PFSK-1 (cell line): ENCODE results near the gene CARHSP1.

Source experiments
- FOXP2 ChIP-seq: optimal IDR thresholded peaks from 2 replicates; pipeline ENCODE3; 2011; ENCODE audit warnings: borderline replicate concordance, control low read depth, inconsistent platforms; ENCODE audit not compliant: insufficient read depth; ENCODE audit errors: extremely low read length, extremely low read depth
- POLR2AphosphoS5 ChIP-seq: IDR thresholded peaks from 2 replicates; pipeline ENCODE4 v1.6.1; 2012; ENCODE audit warnings: low read depth, mild to moderate bottlenecking, control low read depth, low read length, moderate library complexity
- SIN3A ChIP-seq: IDR thresholded peaks from 2 replicates; pipeline ENCODE4 v1.6.1; 2012; ENCODE audit warnings: mild to moderate bottlenecking, low read length, moderate library complexity, borderline replicate concordance; ENCODE audit not compliant: insufficient read depth
- TAF1 ChIP-seq: IDR thresholded peaks from 2 replicates; pipeline ENCODE4 v1.6.1; 2012; ENCODE audit warnings: low read length, control low read depth, borderline replicate concordance; ENCODE audit not compliant: insufficient read depth
- TF ChIP-seq, protein P1 (sequence below), 2 experiments: IDR thresholded peaks; 2 replicates each; pipeline versions ENCODE4 v1.6.1 to v1.8.0; 2011 to 2012; ENCODE audit warnings: low read depth in 2 of 2, low read length in 2 of 2, control low read depth in 1 of 2, inconsistent platforms in 1 of 2, mild to moderate bottlenecking in 1 of 2, moderate library complexity in 1 of 2; ENCODE audit not compliant: insufficient read depth in 1 of 2

DNA sequence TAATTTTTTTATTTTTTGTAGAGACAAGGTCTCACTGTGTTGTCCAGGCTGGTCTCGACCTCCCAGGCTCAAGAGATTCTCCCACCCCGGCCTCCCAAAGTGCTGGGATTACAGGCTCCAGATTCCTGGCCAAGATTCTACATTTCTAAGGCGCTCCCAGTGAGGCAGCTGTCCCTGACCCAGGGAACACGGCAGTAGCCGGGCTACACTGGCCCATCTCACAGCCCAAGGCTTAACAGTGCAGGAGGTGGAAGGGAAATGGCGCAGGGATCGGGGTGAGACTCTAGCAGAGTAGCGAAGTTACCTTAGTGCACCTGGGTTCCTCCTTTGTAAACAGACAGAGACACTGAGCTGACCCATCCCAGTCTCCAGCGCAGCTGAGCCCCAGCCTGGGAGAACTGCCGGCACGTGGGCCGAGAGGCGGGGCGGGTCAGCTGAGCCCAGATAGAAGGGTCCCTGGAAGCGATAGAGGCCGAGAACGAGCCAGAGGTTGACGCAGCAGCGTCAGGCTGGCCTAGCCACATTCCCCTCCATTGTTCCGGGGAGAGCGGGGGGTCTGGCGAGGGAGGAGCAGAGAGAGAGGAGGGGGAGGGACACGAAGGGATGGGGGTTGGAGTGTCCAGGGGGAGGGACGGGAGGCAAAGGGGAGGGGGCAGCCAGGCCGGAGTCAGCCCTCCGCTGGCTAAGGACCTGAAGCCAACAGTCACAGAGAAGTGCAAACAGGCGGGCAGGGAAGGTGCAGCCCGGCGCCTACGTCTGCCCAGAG is 2.5 kb downstream of the CARHSP1 start:
- TF ChIP-seq POLR2AphosphoS5 (no peak), SIN3A (no peak), TAF1 (no peak), FOXP2 (no peak)
- TF ChIP-seq, protein P1, sequence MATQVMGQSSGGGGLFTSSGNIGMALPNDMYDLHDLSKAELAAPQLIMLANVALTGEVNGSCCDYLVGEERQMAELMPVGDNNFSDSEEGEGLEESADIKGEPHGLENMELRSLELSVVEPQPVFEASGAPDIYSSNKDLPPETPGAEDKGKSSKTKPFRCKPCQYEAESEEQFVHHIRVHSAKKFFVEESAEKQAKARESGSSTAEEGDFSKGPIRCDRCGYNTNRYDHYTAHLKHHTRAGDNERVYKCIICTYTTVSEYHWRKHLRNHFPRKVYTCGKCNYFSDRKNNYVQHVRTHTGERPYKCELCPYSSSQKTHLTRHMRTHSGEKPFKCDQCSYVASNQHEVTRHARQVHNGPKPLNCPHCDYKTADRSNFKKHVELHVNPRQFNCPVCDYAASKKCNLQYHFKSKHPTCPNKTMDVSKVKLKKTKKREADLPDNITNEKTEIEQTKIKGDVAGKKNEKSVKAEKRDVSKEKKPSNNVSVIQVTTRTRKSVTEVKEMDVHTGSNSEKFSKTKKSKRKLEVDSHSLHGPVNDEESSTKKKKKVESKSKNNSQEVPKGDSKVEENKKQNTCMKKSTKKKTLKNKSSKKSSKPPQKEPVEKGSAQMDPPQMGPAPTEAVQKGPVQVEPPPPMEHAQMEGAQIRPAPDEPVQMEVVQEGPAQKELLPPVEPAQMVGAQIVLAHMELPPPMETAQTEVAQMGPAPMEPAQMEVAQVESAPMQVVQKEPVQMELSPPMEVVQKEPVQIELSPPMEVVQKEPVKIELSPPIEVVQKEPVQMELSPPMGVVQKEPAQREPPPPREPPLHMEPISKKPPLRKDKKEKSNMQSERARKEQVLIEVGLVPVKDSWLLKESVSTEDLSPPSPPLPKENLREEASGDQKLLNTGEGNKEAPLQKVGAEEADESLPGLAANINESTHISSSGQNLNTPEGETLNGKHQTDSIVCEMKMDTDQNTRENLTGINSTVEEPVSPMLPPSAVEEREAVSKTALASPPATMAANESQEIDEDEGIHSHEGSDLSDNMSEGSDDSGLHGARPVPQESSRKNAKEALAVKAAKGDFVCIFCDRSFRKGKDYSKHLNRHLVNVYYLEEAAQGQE (IDR thresholded peaks at IDR 0.05; ENCODE audit: insufficient read depth in 1 of 2, low read depth in 2 of 2, low read length in 2 of 2), result no peak
